CD4-positive, alpha-beta T cell treated with Interleukin-4 for 1 hour (primary cell): Measurements from ENCODE around the gene NDUFS4.
"Not testable (repeated sequence)": the region's sequence is repeated elsewhere in the genome, so short reads cannot be mapped to it uniquely, and the experiment has no call there.

ENCODE experiments used
- DNase-seq, 2 donors: peaks; one replicate each; pipeline ENCODE4 v3.0.0-alpha.2; 2020 to 2022

The NDUFS4 gene

GRCh38 chr5:53671447-53671846 is 111.0 kb downstream of the NDUFS4 start:
- DNase-seq = no peak

- no peak for DNase-seq
These were observed 113.7 kb downstream of the NDUFS4 start for GRCh38 chr5:53674121-53674520.

GRCh38 chr5:53677632-53678031 is 117.2 kb downstream of the NDUFS4 start:
- no peak for DNase-seq

- no peak for DNase-seq
These were observed 118.7 kb downstream of the NDUFS4 start for GRCh38 chr5:53678981-53679660.

GRCh38 chr5:53681079-53681478 is 120.6 kb downstream of the NDUFS4 start:
- DNase-seq = no peak

GRCh38 chr5:53691014-53691413 is 130.6 kb downstream of the NDUFS4 start:
- DNase-seq = no peak

- DNase-seq = no peak
These were observed 134.1 kb downstream of the NDUFS4 start for GRCh38 chr5:53694520-53695022.

- DNase-seq = not testable (repeated sequence)
These were observed 150.0 kb downstream of the NDUFS4 start for GRCh38 chr5:53710405-53710804.

- no peak for DNase-seq
These were observed 151.9 kb downstream of the NDUFS4 start for GRCh38 chr5:53712327-53712726.

- DNase-seq = no peak
These were observed 153.7 kb downstream of the NDUFS4 start for GRCh38 chr5:53713978-53714666.

GRCh38 chr5:53714667-53715010 is 154.2 kb downstream of the NDUFS4 start:
- no peak for DNase-seq

GRCh38 chr5:53726121-53726520 is 165.7 kb downstream of the NDUFS4 start:
- no peak for DNase-seq

GRCh38 chr5:53730943-53731342 is 170.5 kb downstream of the NDUFS4 start:
- DNase-seq = no peak
